Bronchial epithelial cell (primary cell): ENCODE results near the gene ENSA. TPM values are rescaled to one million over a fixed set of nuclear protein-coding genes. Genes with fewer than 3 reads are reported as not detected.
"Not testable (repeated sequence)": the region's sequence is repeated elsewhere in the genome, so short reads cannot be mapped to it uniquely, and the experiment has no call there.

Experiments
- DNase-seq: peaks from one replicate; pipeline ENCODE4 v3.0.0-alpha.2; 2010; ENCODE audit warnings: low read depth
- FAIRE-seq: peaks from 2 replicates; lab custom pipeline; 2011; peaks lifted over from hg19 to GRCh38; lab: Jason Lieb, UNC
- H3K27me3 ChIP-seq: 2 replicates; pipeline ENCODE4 v1.5.1; 2011; ENCODE audit warnings: low read length; ENCODE audit not compliant: control insufficient read depth, insufficient read depth
- H3K36me3 ChIP-seq: 2 replicates; pipeline ENCODE4 v1.5.1; 2011; ENCODE audit warnings: low read length; ENCODE audit not compliant: control insufficient read depth, insufficient read depth
- H3K4me3 ChIP-seq: 2 replicates; pipeline ENCODE4 v1.5.1; 2011; ENCODE audit warnings: mild to moderate bottlenecking, low read depth, low read length, control low read depth
- total RNA-seq: library from RNA; depleted of rRNA; stranded (reverse); fragments of >200 nt; gene quantifications from 2 replicates; pipeline ENCODE4 v1.2.1, GENCODE V29; 2014
- TF ChIP-seq, protein P1 (sequence below): IDR thresholded peaks from 2 replicates; pipeline ENCODE4 v1.5.1; 2011; ENCODE audit warnings: mild to moderate bottlenecking, moderate library complexity, low read length, control low read depth, inconsistent platforms; ENCODE audit not compliant: insufficient read depth, severe bottlenecking

Gene ENSA
- total RNA-seq, 1 donor from 2014 or later, result 123 TPM

DNA sequence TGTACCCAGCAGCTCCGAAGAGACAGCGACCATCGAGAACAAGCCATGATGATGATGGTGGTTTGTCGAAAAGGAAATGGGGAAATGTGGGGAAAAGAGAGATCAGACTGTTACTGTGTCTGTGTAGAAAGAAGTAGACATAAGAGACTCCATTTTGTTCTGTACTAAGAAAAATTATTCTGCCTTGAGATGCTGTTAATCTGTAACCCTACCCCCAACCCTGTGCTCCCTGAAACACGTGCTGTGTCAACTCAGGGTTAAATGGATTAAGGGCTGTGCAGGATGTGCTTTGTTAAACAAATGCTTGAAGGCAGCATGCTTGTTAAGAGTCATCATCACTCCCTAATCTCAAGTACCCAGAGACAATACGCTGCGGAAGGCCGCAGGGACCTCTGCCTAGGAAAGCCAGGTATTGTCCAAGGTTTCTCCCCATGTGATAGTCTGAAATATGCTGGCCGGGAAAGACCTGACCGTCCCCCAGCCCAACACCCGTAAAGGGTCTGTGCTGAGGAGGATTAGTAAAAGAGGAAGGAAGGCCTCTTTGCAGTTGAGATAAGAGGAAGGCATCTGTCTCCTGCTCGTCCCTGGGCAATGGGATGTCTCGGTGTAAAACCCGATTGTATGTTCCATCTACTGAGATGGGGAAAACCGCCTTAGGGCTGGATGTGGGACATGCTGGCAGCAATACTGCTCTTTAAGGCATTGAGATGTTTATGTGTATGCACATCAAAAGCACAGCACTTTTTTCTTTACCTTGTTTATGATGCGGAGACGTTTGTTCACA is 5.6 kb upstream of the ENSA start:
- H3K4me3 ChIP-seq, H3K27me3 ChIP-seq, DNase-seq, FAIRE-seq, H3K36me3 ChIP-seq: not testable (repeated sequence)

DNA sequence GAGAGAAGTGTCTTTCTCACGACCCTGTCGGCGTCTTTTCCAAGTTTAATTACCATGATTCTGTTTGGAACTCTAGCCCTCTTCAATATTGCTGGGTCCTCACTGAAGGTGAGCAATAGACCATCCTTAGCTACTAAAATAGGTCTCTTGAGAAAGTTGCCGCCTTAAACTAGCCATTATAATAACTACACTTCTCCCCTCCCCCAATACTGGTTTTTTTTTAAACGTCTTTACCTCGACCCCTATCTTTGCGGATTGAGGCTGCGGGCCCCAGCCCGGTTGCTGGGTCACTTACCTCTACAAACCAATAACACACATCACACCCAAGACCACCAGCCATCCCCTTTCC is 672 bp downstream of the ENSA start:
- Histone ChIP-seq H3K4me3 (peak overlapping the region; percentile 52), H3K36me3 (peaks cover under 1% of the 10 kb centered on the region), H3K27me3 (no peaks in the 10 kb centered on the region)
- FAIRE-seq (no peak), DNase-seq (no peak)
- TF ChIP-seq, protein P1, sequence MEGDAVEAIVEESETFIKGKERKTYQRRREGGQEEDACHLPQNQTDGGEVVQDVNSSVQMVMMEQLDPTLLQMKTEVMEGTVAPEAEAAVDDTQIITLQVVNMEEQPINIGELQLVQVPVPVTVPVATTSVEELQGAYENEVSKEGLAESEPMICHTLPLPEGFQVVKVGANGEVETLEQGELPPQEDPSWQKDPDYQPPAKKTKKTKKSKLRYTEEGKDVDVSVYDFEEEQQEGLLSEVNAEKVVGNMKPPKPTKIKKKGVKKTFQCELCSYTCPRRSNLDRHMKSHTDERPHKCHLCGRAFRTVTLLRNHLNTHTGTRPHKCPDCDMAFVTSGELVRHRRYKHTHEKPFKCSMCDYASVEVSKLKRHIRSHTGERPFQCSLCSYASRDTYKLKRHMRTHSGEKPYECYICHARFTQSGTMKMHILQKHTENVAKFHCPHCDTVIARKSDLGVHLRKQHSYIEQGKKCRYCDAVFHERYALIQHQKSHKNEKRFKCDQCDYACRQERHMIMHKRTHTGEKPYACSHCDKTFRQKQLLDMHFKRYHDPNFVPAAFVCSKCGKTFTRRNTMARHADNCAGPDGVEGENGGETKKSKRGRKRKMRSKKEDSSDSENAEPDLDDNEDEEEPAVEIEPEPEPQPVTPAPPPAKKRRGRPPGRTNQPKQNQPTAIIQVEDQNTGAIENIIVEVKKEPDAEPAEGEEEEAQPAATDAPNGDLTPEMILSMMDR, result no peak

DNA sequence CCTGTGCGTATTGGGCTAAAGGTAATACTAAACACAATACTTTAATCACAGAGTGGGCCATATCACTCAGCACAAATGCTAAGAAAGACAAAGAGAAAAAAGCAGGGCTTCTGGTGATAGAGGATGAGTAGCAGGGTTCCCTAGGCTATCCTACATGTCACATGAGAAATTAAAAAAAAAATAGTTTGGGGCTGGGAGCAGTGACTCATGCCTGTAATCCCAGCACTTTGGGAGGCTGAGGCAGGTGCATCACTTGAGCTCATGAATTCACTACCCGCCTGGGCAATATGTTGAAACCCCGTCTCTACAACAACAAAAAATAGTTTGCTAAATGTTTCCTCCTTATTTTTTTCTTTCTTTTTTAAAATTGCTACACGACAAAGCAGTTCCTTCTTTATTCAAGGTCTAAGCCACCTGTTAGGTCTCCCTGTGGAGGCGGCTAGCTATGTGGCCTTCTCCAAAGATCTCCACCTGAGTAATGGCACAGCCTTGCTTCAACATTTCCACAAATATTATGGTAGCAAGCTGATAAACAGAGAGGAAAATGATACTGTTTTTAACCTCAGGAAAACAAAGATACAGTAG is 1.5 kb downstream of the ENSA start:
- TF ChIP-seq, protein P1, result no peak
- no peaks in the 10 kb centered on the region for H3K27me3 ChIP-seq
- DNase-seq (peak; percentile 35), FAIRE-seq (no peak)
- H3K4me3 ChIP-seq, result peak overlapping the region; percentile 52
- peaks cover 2% of the 10 kb centered on the region for H3K36me3 ChIP-seq

DNA sequence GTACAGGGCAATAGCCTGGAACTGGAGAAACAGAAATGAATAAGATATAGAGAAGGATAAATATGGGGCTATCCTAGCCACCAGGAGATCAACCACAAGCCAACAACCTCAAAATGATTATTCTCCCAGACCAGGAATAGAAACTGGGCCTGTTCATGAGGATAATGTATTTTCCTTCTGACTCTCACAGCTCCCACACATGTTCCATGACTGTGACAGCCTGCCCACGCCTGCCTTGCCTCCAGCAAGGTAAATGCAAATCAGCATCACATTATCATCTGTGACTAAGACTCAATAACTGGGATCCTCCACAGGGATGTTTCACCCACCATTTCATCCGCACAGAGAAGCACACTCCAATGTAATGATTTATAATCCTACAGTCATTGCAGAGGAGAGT is 3.3 kb downstream of the ENSA start:
- DNase-seq, result peak; percentile 94
- FAIRE-seq, result no peak
- H3K4me3 ChIP-seq, result no peak overlapping the region
- H3K36me3 ChIP-seq, result peaks cover 4% of the 10 kb centered on the region
- TF ChIP-seq, protein P1, result no peak
- H3K27me3 ChIP-seq, result no peaks in the 10 kb centered on the region

DNA sequence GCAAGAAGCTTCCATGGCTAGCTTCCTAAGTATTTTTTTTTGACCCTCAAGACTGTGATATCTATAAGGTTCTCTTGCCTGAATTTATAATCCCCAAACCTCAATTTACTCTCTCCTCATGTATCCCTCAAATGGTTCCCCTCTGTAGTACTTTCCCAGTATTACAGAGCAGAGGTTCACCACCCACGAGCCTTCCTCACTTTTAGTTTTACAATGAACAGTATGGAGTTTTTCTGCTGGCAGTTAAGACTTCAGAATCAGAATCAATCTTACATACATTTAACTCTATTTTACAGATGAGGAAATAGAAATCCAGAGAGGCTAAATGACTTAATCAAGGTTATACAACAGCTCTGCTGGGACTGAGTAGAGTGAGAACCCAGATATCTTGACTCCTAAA is 4.9 kb downstream of the ENSA start:
- not testable (repeated sequence) for H3K36me3 ChIP-seq, FAIRE-seq, H3K27me3 ChIP-seq, H3K4me3 ChIP-seq
- DNase-seq, result peak; percentile 23

DNA sequence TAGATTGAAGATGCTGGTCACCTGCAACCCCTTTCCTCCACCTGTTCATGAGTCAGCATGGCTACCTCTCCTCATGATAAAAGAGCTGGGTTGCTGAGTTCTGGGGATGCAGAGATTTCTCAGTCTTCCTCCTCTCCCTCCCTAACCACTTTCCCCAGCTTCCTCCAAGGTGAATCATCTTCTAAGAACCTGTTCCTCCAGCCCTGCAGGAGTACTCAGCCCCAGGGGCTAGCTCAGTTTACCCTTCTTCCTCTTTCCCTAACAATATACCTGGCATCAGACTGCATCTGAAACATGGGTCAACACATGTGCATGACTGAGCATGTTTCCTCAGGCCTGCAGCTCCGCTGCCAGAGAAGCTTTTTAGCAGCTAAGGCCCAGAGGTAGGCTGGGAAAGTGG is 5.3 kb downstream of the ENSA start:
- not testable (repeated sequence) for H3K27me3 ChIP-seq, H3K36me3 ChIP-seq, H3K4me3 ChIP-seq
- FAIRE-seq (peak; percentile 79), DNase-seq (peak; percentile 93)

DNA sequence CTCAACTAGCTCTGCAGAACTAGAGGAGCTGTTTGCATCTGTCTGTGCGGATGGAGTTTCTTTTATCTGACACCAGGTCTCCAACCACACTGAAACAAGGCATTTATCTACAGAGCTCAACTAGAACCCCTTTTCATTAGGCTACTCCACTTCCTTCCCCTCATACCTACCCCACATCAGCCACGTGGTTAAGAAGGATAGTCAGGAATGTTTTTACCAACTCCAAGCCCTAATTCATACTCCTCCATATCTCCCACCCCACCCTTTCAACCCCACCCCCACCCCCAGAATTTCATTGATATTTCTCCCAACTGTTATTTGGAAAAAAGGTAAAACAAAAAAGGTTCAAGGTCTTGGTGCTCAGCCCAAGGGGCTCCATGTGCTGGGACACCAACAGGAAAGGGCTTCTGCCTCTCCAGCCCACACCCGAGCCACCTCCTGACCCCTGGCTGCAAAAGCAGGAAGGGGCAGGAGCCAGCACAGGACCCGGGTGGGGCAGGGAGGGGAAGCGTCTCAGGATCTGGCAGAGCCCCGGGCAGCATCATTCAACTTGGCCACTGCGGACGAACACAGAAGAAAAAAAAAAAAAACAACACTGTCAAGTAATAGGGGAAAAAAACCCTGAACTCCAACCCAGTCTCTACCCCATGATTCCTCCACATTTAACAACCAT is 7.0 kb downstream of the ENSA start:
- FAIRE-seq (no peak), DNase-seq (no peak)
- peaks cover 6% of the 10 kb centered on the region for H3K36me3 ChIP-seq
- H3K4me3 ChIP-seq, result no peak overlapping the region
- TF ChIP-seq, protein P1, result no peak
- H3K27me3 ChIP-seq, result no peaks in the 10 kb centered on the region
